Measurements from ENCODE around the gene BTD.
"Not testable (repeated sequence)": the region's sequence is repeated elsewhere in the genome, so short reads cannot be mapped to it uniquely, and the experiment has no call there.

BTD gene

GRCh38 chr3:15602816-15603215, 1.3 kb downstream of the BTD start:
- ATAC-seq, result not testable (repeated sequence)

GRCh38 chr3:15604584-15604983, 3.0 kb downstream of the BTD start:
- not testable (repeated sequence) for ATAC-seq, DNase-seq

More at GRCh38 chr3:15602816-15603215, 1.3 kb downstream of the BTD start:
- not testable (repeated sequence) for DNase-seq

GRCh38 chr3:15606434-15606891, 4.9 kb downstream of the BTD start:
- ATAC-seq (no peak), DNase-seq (no peak)

- DNase-seq, result no peak
- no peak for ATAC-seq
Measured at GRCh38 chr3:15610082-15610759, 8.7 kb downstream of the BTD start.

- DNase-seq (no peak), ATAC-seq (no peak)
Measured at GRCh38 chr3:15611018-15611417, 9.5 kb downstream of the BTD start.

GRCh38 chr3:15612001-15612400, 10.5 kb downstream of the BTD start:
- ATAC-seq, result no peak

GRCh38 chr3:15614958-15615357, 13.4 kb downstream of the BTD start:
- DNase-seq (no peak), ATAC-seq (no peak)

More at GRCh38 chr3:15612001-15612400, 10.5 kb downstream of the BTD start:
- DNase-seq, result no peak

GRCh38 chr3:15616053-15616452, 14.5 kb downstream of the BTD start:
- DNase-seq, result no peak
- ATAC-seq, result no peak

- not testable (repeated sequence) for DNase-seq, ATAC-seq
Measured at GRCh38 chr3:15619659-15620464, 18.3 kb downstream of the BTD start.

GRCh38 chr3:15623535-15624440, 22.2 kb downstream of the BTD start:
- ATAC-seq, result peak; percentile 49
- no peak for DNase-seq

GRCh38 chr3:15628967-15629366, 27.4 kb downstream of the BTD start:
- no peak for ATAC-seq
- DNase-seq, result no peak

- DNase-seq (peak; percentile 57), ATAC-seq (peak; percentile 92)
Measured at GRCh38 chr3:15629860-15630597, 28.5 kb downstream of the BTD start.

- DNase-seq, result peak; percentile 40
- ATAC-seq, result peak; percentile 69
Measured at GRCh38 chr3:15630646-15631350, 29.3 kb downstream of the BTD start.

GRCh38 chr3:15631426-15632211, 30.1 kb downstream of the BTD start:
- DNase-seq (no peak), ATAC-seq (no peak)

- ATAC-seq, result no peak
Measured at GRCh38 chr3:15632212-15632580, 30.7 kb downstream of the BTD start.

GRCh38 chr3:15633159-15633558, 31.6 kb downstream of the BTD start:
- DNase-seq (no peak), ATAC-seq (no peak)

More at GRCh38 chr3:15632212-15632580, 30.7 kb downstream of the BTD start:
- no peak for DNase-seq

- DNase-seq, result no peak
- ATAC-seq, result no peak
Measured at GRCh38 chr3:15633766-15634598, 32.4 kb downstream of the BTD start.

- no peak for DNase-seq
- ATAC-seq, result no peak
Measured at GRCh38 chr3:15634671-15635070, 33.1 kb downstream of the BTD start.

- no peak for DNase-seq
- ATAC-seq, result no peak
Measured at GRCh38 chr3:15635121-15635661, 33.6 kb downstream of the BTD start.

All from stimulated activated naive CD8-positive, alpha-beta T cell treated with anti-CD3 and anti-CD28 coated beads, Interleukin-15, Interleukin-2, amounts not matched to agents 100 U/mL and 50 U/mL, for 24 hours (primary cell).